HCT116 (cell line): ENCODE measurements around the gene ASCL4. TPM values are rescaled to one million over a fixed set of nuclear protein-coding genes. Genes with fewer than 3 reads are reported as not detected.

ENCODE experiments used
- ATAC-seq: fragments of 200-7000 bp; cut with Tn5 transposase; 2 replicates; pipeline ENCODE4 v1.9.1; 2020; ENCODE audit warnings: mild to moderate bottlenecking, moderate library complexity
- BruUV-seq: library from RNA; stranded (reverse); fragments of 400-500 nt; replicated peaks from 2 replicates; lab custom pipeline; 2021; lab: Mats Ljungman, UMichigan
- CTCF ChIA-PET: fragments of 300-600 bp; sonication (Branson Sonifier 250); formaldehyde crosslinking; loops from one replicate; lab custom pipeline; 2021; ENCODE audit warnings: antibody characterized with exemption; lab: Charles Lee
- POLR2A ChIA-PET: fragments of 300-600, 350-600 bp; sonication (Branson Sonifier 250); formaldehyde crosslinking; loops from one replicate; lab custom pipeline; 2021; ENCODE audit warnings: antibody characterized with exemption; lab: Charles Lee
- RAD21 ChIA-PET, 2 experiments: fragments of 300-600 bp; sonication (Branson Sonifier 250); formaldehyde crosslinking; loops; one replicate each; lab custom pipeline; 2023; ENCODE audit warnings: low total read pairs in 2 of 2; ENCODE audit not compliant: uncharacterized antibody in 2 of 2, unreplicated experiment in 2 of 2, low non-redundant PET in 1 of 2; lab: Charles Lee
- DNase-seq: peaks from one replicate; pipeline ENCODE4 v3.0.0-alpha.2; 2010; ENCODE audit warnings: low read depth, low spot score
- H2AFZ ChIP-seq: fragments of 200-600 bp; shearing (Covaris generic), sonication (generic); 2 replicates; pipeline ENCODE4 v1.6.1; 2017; ENCODE audit warnings: low read depth, mixed run types, mixed read lengths, antibody characterized with exemption, low read length; ENCODE audit not compliant: poor library complexity, severe bottlenecking
- H3K27ac ChIP-seq: 2 replicates; pipeline ENCODE4 v1.5.1; 2012; ENCODE audit warnings: low read depth, low read length
- H3K27me3 ChIP-seq: fragments of 200-600 bp; sonication (generic); 2 replicates; pipeline ENCODE4 v1.6.1; 2016; ENCODE audit warnings: mixed run types, low read length, mixed read lengths; ENCODE audit not compliant: insufficient read depth
- H3K36me3 ChIP-seq, 2 experiments: fragments of 200-500 bp in 1 of 2; fragments of 200-600 bp in 1 of 2; sonication (Bioruptor generic) in 1 of 2; sonication (generic) in 1 of 2; 2 replicates each; pipeline versions ENCODE4 v1.5.1 to v1.6.1; 2014 to 2016; ENCODE audit warnings: low read length in 2 of 2, inconsistent platforms in 1 of 2, mixed read lengths in 1 of 2, mixed run types in 1 of 2; ENCODE audit not compliant: insufficient read depth in 2 of 2, control insufficient read depth in 1 of 2
- H3K4me1 ChIP-seq, 2 experiments: fragments of 200-600 bp in 1 of 2; sonication (generic) in 1 of 2; 2 replicates each; pipeline versions ENCODE4 v1.5.1 to v1.6.1; 2012 to 2017; ENCODE audit warnings: low read length in 2 of 2, inconsistent platforms in 1 of 2, mild to moderate bottlenecking in 1 of 2, mixed read lengths in 1 of 2, mixed run types in 1 of 2, moderate library complexity in 1 of 2; ENCODE audit not compliant: insufficient read depth in 2 of 2, control insufficient read depth in 1 of 2
- H3K4me2 ChIP-seq: fragments of 200-600 bp; sonication (generic); 2 replicates; pipeline ENCODE4 v1.6.1; 2017; ENCODE audit warnings: mixed run types, low read length, mixed read lengths
- H3K4me3 ChIP-seq, 2 experiments: fragments of 200-600 bp in 1 of 2; sonication (generic) in 1 of 2; replicated peaks in 1 of 2; 2 replicates each; pipeline ENCODE4 v1.5.1; 2011 to 2016; ENCODE audit warnings: low read length in 2 of 2, control low read depth in 1 of 2, low read depth in 1 of 2, mild to moderate bottlenecking in 1 of 2, mixed read lengths in 1 of 2, mixed run types in 1 of 2
- H3K79me2 ChIP-seq: fragments of 200-600 bp; sonication (generic); 2 replicates; pipeline ENCODE4 v1.6.1; 2017; ENCODE audit warnings: mild to moderate bottlenecking, mixed run types, low read length, moderate library complexity, mixed read lengths; ENCODE audit not compliant: insufficient read depth
- H3K9ac ChIP-seq: fragments of 200-600 bp; sonication (generic); 2 replicates; pipeline ENCODE4 v1.6.1; 2016; ENCODE audit warnings: low read length, mixed read lengths
- H3K9me2 ChIP-seq: fragments of 200-600 bp; sonication (generic), shearing (Covaris generic); 2 replicates; pipeline ENCODE4 v1.6.1; 2017; ENCODE audit warnings: mixed run types, mild to moderate bottlenecking, moderate library complexity; ENCODE audit not compliant: insufficient read depth
- H3K9me3 ChIP-seq, 2 experiments: fragments of 200-500 bp in 1 of 2; fragments of 200-600 bp in 1 of 2; sonication (Bioruptor generic) in 1 of 2; sonication (generic) in 1 of 2; 2 replicates each; pipeline ENCODE4 v1.6.1; 2014 to 2017; ENCODE audit warnings: low read length in 2 of 2, mixed read lengths in 2 of 2, inconsistent platforms in 1 of 2, low read depth in 1 of 2, mild to moderate bottlenecking in 1 of 2, mixed run types in 1 of 2, moderate library complexity in 1 of 2; ENCODE audit not compliant: control insufficient read depth in 1 of 2, insufficient read depth in 1 of 2
- H4K20me1 ChIP-seq: fragments of 200-600 bp; sonication (generic), shearing (Covaris generic); 2 replicates; pipeline ENCODE4 v1.6.1; 2017; ENCODE audit warnings: mixed run types, mild to moderate bottlenecking, moderate library complexity; ENCODE audit not compliant: insufficient read depth
- ELF1 ChIP-seq: IDR thresholded peaks from 2 replicates; pipeline ENCODE4 v1.6.1; 2012; ENCODE audit warnings: low read depth, borderline replicate concordance
- EZH2 ChIP-seq: fragments of 200-600 bp; sonication (generic); IDR thresholded peaks from 2 replicates; pipeline ENCODE4 v1.6.1; 2017; ENCODE audit warnings: antibody characterized with exemption, mixed run types
- EZH2phosphoT487 ChIP-seq: fragments of 200-600 bp; IDR thresholded peaks from 2 replicates; pipeline ENCODE4 v1.6.1; 2018; ENCODE audit warnings: antibody characterized with exemption, borderline replicate concordance
- TCF7L2 ChIP-seq: IDR thresholded peaks from 2 replicates; pipeline ENCODE4 v1.7.0; 2011; ENCODE audit warnings: borderline replicate concordance, inconsistent platforms; ENCODE audit not compliant: insufficient read depth, insufficient read length; ENCODE audit errors: extremely low read depth
- ZFX ChIP-seq: fragments of 450-650 bp; IDR thresholded peaks from 2 replicates; pipeline ENCODE4 v1.6.1; 2017
- ZNF274 ChIP-seq: fragments of 200-500 bp; sonication (Bioruptor generic); IDR thresholded peaks from 2 replicates; pipeline ENCODE4 v1.6.1; 2014; ENCODE audit warnings: mild to moderate bottlenecking, low read depth, low read length, inconsistent platforms
- intact Hi-C: fragments of 100-400 bp; cut with micrococcal nuclease; formaldehyde crosslinking; loops from 2 replicates; pipeline ENCODE4 v1.10.0; 2022
- total RNA-seq: library from RNA; stranded (reverse); gene quantifications from one replicate; pipeline ENCODE4 v1.2.1, GENCODE V29; 2021; ENCODE audit not compliant: unreplicated experiment
- TF ChIP-seq, protein P1 (sequence below), 3 experiments: fragments of 200-600 bp in 1 of 3; sonication (generic) in 1 of 3; IDR thresholded peaks in 2 of 3; conservative IDR thresholded peaks in 1 of 3; 2 replicates each; pipeline ENCODE4 v1.5.1; 2012 to 2017; ENCODE audit warnings: low read depth in 2 of 3, low read length in 2 of 3, antibody characterized with exemption in 1 of 3, borderline replicate concordance in 1 of 3, control low read depth in 1 of 3, mild to moderate bottlenecking in 1 of 3, mixed read lengths in 1 of 3, mixed run types in 1 of 3, moderate library complexity in 1 of 3; ENCODE audit not compliant: insufficient read depth in 1 of 3

The ASCL4 gene
- total RNA-seq, 1 experiment from 2014 or later, result not detected

DNA sequence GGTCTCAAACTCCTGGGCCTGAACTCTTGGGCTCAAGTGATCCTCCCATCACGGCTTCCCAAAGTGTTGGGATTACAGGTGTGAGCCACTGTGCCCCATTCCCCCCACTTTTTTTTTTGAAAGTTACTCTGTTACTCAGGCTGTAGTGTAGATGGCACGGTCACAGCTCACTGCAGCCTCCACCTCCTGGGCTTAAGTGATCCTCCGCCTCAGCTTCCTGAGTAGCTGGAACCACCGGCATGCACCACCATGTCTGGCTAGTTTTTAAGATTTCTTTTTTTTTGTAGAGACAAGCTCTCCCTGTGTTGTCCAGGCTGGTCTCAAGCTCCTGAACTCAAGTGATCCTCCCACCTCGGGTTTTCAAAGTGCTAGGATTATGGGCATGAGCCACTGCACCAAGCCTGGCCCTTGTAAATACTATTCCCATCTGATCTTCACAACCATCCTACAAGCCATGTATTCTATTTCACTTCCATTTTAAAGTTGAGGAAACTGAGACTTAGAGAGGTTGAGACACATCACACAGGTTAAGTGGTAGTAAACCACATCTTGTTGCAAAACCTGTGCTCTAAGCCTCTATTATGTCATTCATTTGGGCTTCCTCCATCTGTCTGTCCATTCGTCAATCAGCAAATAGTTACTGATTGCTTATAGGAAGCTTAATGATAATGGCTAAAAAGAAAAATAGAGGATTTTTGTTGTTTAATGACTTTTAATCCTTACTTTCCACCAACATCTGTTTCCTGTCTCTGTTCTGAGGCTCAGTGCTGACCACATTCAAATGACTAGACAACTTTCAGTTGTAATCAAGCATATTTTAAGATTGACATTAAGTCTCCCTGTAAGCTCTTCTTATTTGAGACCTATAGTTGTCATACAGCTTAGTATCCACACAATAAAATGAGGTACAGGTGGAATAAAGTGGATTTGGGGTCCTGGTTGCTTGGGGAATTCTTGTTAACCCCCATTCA is 9.2 kb downstream of the ASCL4 start:
- H3K27me3 ChIP-seq, result no peaks in the 10 kb centered on the region
- no peak for DNase-seq
- no peak overlapping the region for H3K4me2 ChIP-seq
- no peaks in the 10 kb centered on the region for H4K20me1 ChIP-seq
- no TSS peak for BruUV-seq
- TF ChIP-seq TCF7L2 (no peak), ZFX (no peak), ZNF274 (no peak), ELF1 (no peak), EZH2 (no peak), EZH2phosphoT487 (no peak)
- TF ChIP-seq, protein P1, sequence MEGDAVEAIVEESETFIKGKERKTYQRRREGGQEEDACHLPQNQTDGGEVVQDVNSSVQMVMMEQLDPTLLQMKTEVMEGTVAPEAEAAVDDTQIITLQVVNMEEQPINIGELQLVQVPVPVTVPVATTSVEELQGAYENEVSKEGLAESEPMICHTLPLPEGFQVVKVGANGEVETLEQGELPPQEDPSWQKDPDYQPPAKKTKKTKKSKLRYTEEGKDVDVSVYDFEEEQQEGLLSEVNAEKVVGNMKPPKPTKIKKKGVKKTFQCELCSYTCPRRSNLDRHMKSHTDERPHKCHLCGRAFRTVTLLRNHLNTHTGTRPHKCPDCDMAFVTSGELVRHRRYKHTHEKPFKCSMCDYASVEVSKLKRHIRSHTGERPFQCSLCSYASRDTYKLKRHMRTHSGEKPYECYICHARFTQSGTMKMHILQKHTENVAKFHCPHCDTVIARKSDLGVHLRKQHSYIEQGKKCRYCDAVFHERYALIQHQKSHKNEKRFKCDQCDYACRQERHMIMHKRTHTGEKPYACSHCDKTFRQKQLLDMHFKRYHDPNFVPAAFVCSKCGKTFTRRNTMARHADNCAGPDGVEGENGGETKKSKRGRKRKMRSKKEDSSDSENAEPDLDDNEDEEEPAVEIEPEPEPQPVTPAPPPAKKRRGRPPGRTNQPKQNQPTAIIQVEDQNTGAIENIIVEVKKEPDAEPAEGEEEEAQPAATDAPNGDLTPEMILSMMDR (IDR thresholded peaks at IDR 0.05 in 2 of 3, conservative IDR thresholded peaks at IDR 0.05 in 1 of 3; ENCODE audit: borderline replicate concordance in 1 of 3, insufficient read depth in 1 of 3, low read depth in 2 of 3, low read length in 2 of 3), result no peak
- TF ChIP-seq, all 23 proteins: peak for 0
- no peaks in the 10 kb centered on the region for H3K9me3 ChIP-seq
- no peak overlapping the region for H3K27ac ChIP-seq
- no peak overlapping the region for H3K4me3 ChIP-seq
- no peaks in the 10 kb centered on the region for H3K36me3 ChIP-seq
- RAD21 ChIA-PET, result no interaction called here
- intact Hi-C loops, result no loop called here
- no peaks in the 10 kb centered on the region for H3K79me2 ChIP-seq
- POLR2A ChIA-PET, result no interaction called here
- CTCF ChIA-PET, result no interaction called here
- no peaks in the 10 kb centered on the region for H3K9me2 ChIP-seq
- no peak overlapping the region for H2AFZ ChIP-seq
- no peaks in the 10 kb centered on the region for H3K4me1 ChIP-seq
- ATAC-seq, result no peak
- H3K9ac ChIP-seq, result no peak overlapping the region
